ENCODE data around the gene HTRA3. TPM values are rescaled to one million over a fixed set of nuclear protein-coding genes. Genes with fewer than 3 reads are reported as not detected.

Gene HTRA3
- polyA plus RNA-seq, 3 donors from 2014 or later: not detected

GRCh38 chr4:8279321-8280157, 10.0 kb downstream of the HTRA3 start:
- DNase-seq: no peak
- Mint-ChIP-seq H3K27ac (peak overlapping the region in 3 of 6 donors; percentile 39 to 45 (median 40)), H3K9me3 (no peaks in the 10 kb centered on the region)

GRCh38 chr4:8280158-8280875, 10.8 kb downstream of the HTRA3 start:
- no peaks in the 10 kb centered on the region for H3K36me3 Mint-ChIP-seq
- no peaks in the 10 kb centered on the region for H3K9me3 Mint-ChIP-seq
- H3K4me3 Mint-ChIP-seq: no peak overlapping the region
- peaks cover 0 to 2% (median 2%) of the 10 kb centered on the region in 3 donors for H3K27me3 Mint-ChIP-seq (ENCODE audit: low read depth in 3 of 3)
- peaks cover 0 to 6% of the 10 kb centered on the region in 2 donors for H3K4me1 Mint-ChIP-seq
- H3K27ac Mint-ChIP-seq: no peak overlapping the region
- DNase-seq: no peak

More at GRCh38 chr4:8279321-8280157, 10.0 kb downstream of the HTRA3 start:
- peaks cover 0 to 6% of the 10 kb centered on the region in 2 donors for H3K4me1 Mint-ChIP-seq
- no peaks in the 10 kb centered on the region for H3K36me3 Mint-ChIP-seq
- H3K27me3 Mint-ChIP-seq (ENCODE audit: low read depth in 3 of 3): peaks cover 0 to 2% (median 2%) of the 10 kb centered on the region in 3 donors
- H3K4me3 Mint-ChIP-seq: no peak overlapping the region

GRCh38 chr4:8280876-8281440, 11.4 kb downstream of the HTRA3 start:
- Mint-ChIP-seq H3K4me1 (peaks cover 0 to 6% of the 10 kb centered on the region in 2 donors), H3K4me3 (no peak overlapping the region), H3K27me3 (ENCODE audit: low read depth in 3 of 3) (peaks cover 0 to 2% (median 2%) of the 10 kb centered on the region in 3 donors), H3K27ac (no peak overlapping the region), H3K9me3 (no peaks in the 10 kb centered on the region), H3K36me3 (no peaks in the 10 kb centered on the region)
- DNase-seq: no peak

- DNase-seq: no peak
- Mint-ChIP-seq H3K27me3 (ENCODE audit: low read depth in 3 of 3) (peaks cover 0 to 2% (median 2%) of the 10 kb centered on the region in 3 donors), H3K36me3 (no peaks in the 10 kb centered on the region), H3K4me1 (peaks cover 0 to 6% of the 10 kb centered on the region in 2 donors), H3K9me3 (no peaks in the 10 kb centered on the region), H3K4me3 (no peak overlapping the region), H3K27ac (no peak overlapping the region)
Measured at GRCh38 chr4:8281519-8282133, 12.1 kb downstream of the HTRA3 start.

- no peak for DNase-seq
- H3K36me3 Mint-ChIP-seq: no peaks in the 10 kb centered on the region
Measured at GRCh38 chr4:8282134-8282641, 12.6 kb downstream of the HTRA3 start.

GRCh38 chr4:8282742-8283141, 13.2 kb downstream of the HTRA3 start:
- no peak overlapping the region for H3K27ac Mint-ChIP-seq
- H3K9me3 Mint-ChIP-seq: no peaks in the 10 kb centered on the region
- no peak overlapping the region for H3K4me3 Mint-ChIP-seq
- no peak for DNase-seq
- H3K36me3 Mint-ChIP-seq: no peaks in the 10 kb centered on the region
- peaks cover 0 to 2% (median 2%) of the 10 kb centered on the region in 3 donors for H3K27me3 Mint-ChIP-seq (ENCODE audit: low read depth in 3 of 3)
- peaks cover 0 to 6% of the 10 kb centered on the region in 2 donors for H3K4me1 Mint-ChIP-seq

More at GRCh38 chr4:8282134-8282641, 12.6 kb downstream of the HTRA3 start:
- H3K27me3 Mint-ChIP-seq (ENCODE audit: low read depth in 3 of 3): peaks cover 0 to 2% (median 2%) of the 10 kb centered on the region in 3 donors
- H3K27ac Mint-ChIP-seq: no peak overlapping the region
- H3K9me3 Mint-ChIP-seq: no peaks in the 10 kb centered on the region
- peaks cover 0 to 6% of the 10 kb centered on the region in 2 donors for H3K4me1 Mint-ChIP-seq
- no peak overlapping the region for H3K4me3 Mint-ChIP-seq

- Mint-ChIP-seq H3K27me3 (ENCODE audit: low read depth in 3 of 3) (peaks cover 0 to 2% (median 2%) of the 10 kb centered on the region in 3 donors), H3K4me1 (peaks cover 0 to 6% of the 10 kb centered on the region in 2 donors), H3K9me3 (no peaks in the 10 kb centered on the region), H3K27ac (no peak overlapping the region), H3K36me3 (no peaks in the 10 kb centered on the region), H3K4me3 (no peak overlapping the region)
- DNase-seq: no peak
Measured at GRCh38 chr4:8283161-8283560, 13.6 kb downstream of the HTRA3 start.

- Mint-ChIP-seq H3K4me3 (no peak overlapping the region), H3K27me3 (ENCODE audit: low read depth in 3 of 3) (peaks cover 0 to 2% (median 2%) of the 10 kb centered on the region in 3 donors), H3K27ac (no peak overlapping the region), H3K9me3 (no peaks in the 10 kb centered on the region), H3K36me3 (no peaks in the 10 kb centered on the region), H3K4me1 (peaks cover 0 to 6% of the 10 kb centered on the region in 2 donors)
- no peak for DNase-seq
Measured at GRCh38 chr4:8283631-8284121, 14.1 kb downstream of the HTRA3 start.

- no peak overlapping the region for H3K27ac Mint-ChIP-seq
- no peak for DNase-seq
- no peaks in the 10 kb centered on the region for H3K9me3 Mint-ChIP-seq
- peaks cover 0 to 2% (median 0%) of the 10 kb centered on the region in 3 donors for H3K27me3 Mint-ChIP-seq (ENCODE audit: low read depth in 3 of 3)
- H3K4me1 Mint-ChIP-seq: no peaks in the 10 kb centered on the region
- no peak overlapping the region for H3K4me3 Mint-ChIP-seq
- no peaks in the 10 kb centered on the region for H3K36me3 Mint-ChIP-seq
Measured at GRCh38 chr4:8284391-8284790, 14.8 kb downstream of the HTRA3 start.

- Mint-ChIP-seq H3K4me1 (no peaks in the 10 kb centered on the region), H3K27ac (no peak overlapping the region), H3K4me3 (no peak overlapping the region), H3K27me3 (ENCODE audit: low read depth in 3 of 3) (peaks cover 0 to 2% (median 0%) of the 10 kb centered on the region in 3 donors), H3K9me3 (no peaks in the 10 kb centered on the region), H3K36me3 (no peaks in the 10 kb centered on the region)
- DNase-seq: no peak
Measured at GRCh38 chr4:8285143-8285975, 15.8 kb downstream of the HTRA3 start.

GRCh38 chr4:8285976-8286718, 16.6 kb downstream of the HTRA3 start:
- Mint-ChIP-seq H3K4me3 (no peak overlapping the region), H3K4me1 (no peaks in the 10 kb centered on the region), H3K27ac (no peak overlapping the region), H3K9me3 (no peaks in the 10 kb centered on the region), H3K36me3 (no peaks in the 10 kb centered on the region), H3K27me3 (ENCODE audit: low read depth in 3 of 3) (peaks cover 0 to 2% (median 0%) of the 10 kb centered on the region in 3 donors)
- DNase-seq: no peak

GRCh38 chr4:8286719-8287342, 17.3 kb downstream of the HTRA3 start:
- no peaks in the 10 kb centered on the region for H3K4me1 Mint-ChIP-seq
- H3K36me3 Mint-ChIP-seq: no peaks in the 10 kb centered on the region
- no peaks in the 10 kb centered on the region for H3K9me3 Mint-ChIP-seq
- H3K27ac Mint-ChIP-seq: no peak overlapping the region
- H3K4me3 Mint-ChIP-seq: no peak overlapping the region
- no peak for DNase-seq
- peaks cover 0 to 2% (median 0%) of the 10 kb centered on the region in 3 donors for H3K27me3 Mint-ChIP-seq (ENCODE audit: low read depth in 3 of 3)
